H1 (cell line): ENCODE measurements around the gene FOXI2. TPM values are rescaled to one million over a fixed set of nuclear protein-coding genes. Genes with fewer than 3 reads are reported as not detected.

ENCODE experiments used
- E2F6 ChIP-seq: IDR thresholded peaks from 2 replicates; pipeline ENCODE4 v1.6.1; 2012; ENCODE audit warnings: inconsistent platforms
- GTF2F1 ChIP-seq: IDR thresholded peaks from 2 replicates; pipeline ENCODE4 v1.6.1; 2012; ENCODE audit warnings: low read depth, low read length, improper control_type of control experiment, borderline replicate concordance
- KDM5A ChIP-seq: fragments of 200-600 bp; IDR thresholded peaks from 2 replicates; pipeline ENCODE4 v1.7.1; 2012; ENCODE audit warnings: mild to moderate bottlenecking, low read length, inconsistent platforms, mixed read lengths
- SIX5 ChIP-seq: IDR thresholded peaks from 2 replicates; pipeline ENCODE4 v1.6.1; 2011; ENCODE audit warnings: mild to moderate bottlenecking, low read depth, low read length
- SP4 ChIP-seq: IDR thresholded peaks from 2 replicates; pipeline ENCODE4 v1.6.1; 2012; ENCODE audit warnings: low read length, inconsistent platforms
- ZNF274 ChIP-seq: IDR thresholded peaks from 2 replicates; pipeline ENCODE4 v1.7.0; 2012; ENCODE audit warnings: low read length, borderline replicate concordance; ENCODE audit errors: extremely low read depth
- polyA plus RNA-seq, 7 experiments: library from polyadenylated mRNA; depleted of rRNA in 3 of 7; stranded (reverse) in 5 of 7; unstranded in 2 of 7; fragments of >200 nt in 5 of 7; fragments of 200-250 nt in 2 of 7; gene quantifications; 1 replicate in 5 of 7; 2 replicates in 1 of 7; 4 replicates in 1 of 7; pipeline versions ENCODE4 v1.2.1 to v1.2.3, GENCODE V29; 2011 to 2013; ENCODE audit warnings: missing spikeins in 2 of 7, mixed read lengths in 2 of 7
- total RNA-seq: library from RNA; stranded (reverse); fragmentation: NEBNext Ultra II Directional; extraction: Animal tissue kit (Norgen Biotek cat#: 25700); gene quantifications from 2 replicates; pipeline ENCODE4 v1.2.1, GENCODE V29; 2021
- TF ChIP-seq, protein P1 (sequence below): IDR thresholded peaks from 2 replicates; pipeline ENCODE4 v1.6.1; 2011; ENCODE audit warnings: low read length, improper control_type of control experiment

FOXI2 gene
- total and polyA plus RNA-seq, 2 of the 8 experiments (the other 6 are each of a cell fraction or from before 2014, with no cell fraction given): 1.0 TPM

- no peak for TF ChIP-seq KDM5A
- no peak for TF ChIP-seq ZNF274
- no peak for TF ChIP-seq SIX5
- TF ChIP-seq, protein P1, sequence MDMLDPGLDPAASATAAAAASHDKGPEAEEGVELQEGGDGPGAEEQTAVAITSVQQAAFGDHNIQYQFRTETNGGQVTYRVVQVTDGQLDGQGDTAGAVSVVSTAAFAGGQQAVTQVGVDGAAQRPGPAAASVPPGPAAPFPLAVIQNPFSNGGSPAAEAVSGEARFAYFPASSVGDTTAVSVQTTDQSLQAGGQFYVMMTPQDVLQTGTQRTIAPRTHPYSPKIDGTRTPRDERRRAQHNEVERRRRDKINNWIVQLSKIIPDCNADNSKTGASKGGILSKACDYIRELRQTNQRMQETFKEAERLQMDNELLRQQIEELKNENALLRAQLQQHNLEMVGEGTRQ: no peak
- no peak for TF ChIP-seq E2F6
- TF ChIP-seq GTF2F1: no peak
- TF ChIP-seq SP4: no peak
These were observed 39.8 kb downstream of the FOXI2 start (continued) for GRCh38 chr10:127776816-127777215.
